HepG2 (cell line): ENCODE measurements around the gene GHR. TPM values are rescaled to one million over a fixed set of nuclear protein-coding genes. Genes with fewer than 3 reads are reported as not detected.

Source experiments
- ATAC-seq: fragments of 200-7000 bp; cut with Tn5 transposase; 3 replicates; pipeline ENCODE4 v1.9.1; 2020; ENCODE audit warnings: mild to moderate bottlenecking, moderate library complexity
- BruUV-seq: library from RNA; stranded (reverse); fragments of 400-500 nt; replicated peaks from 2 replicates; lab custom pipeline; 2021; lab: Mats Ljungman, UMichigan
- CTCF ChIA-PET: fragments of 300-600 bp; formaldehyde crosslinking; extraction: SDS; loops from one replicate; lab custom pipeline; 2021; ENCODE audit warnings: low total read pairs, inconsistent platforms, low intra/inter-chr PET ratio; lab: Yijun Ruan, JAX
- POLR2A ChIA-PET: fragments of 350-600 bp; sonication (Branson Sonifier 250); formaldehyde crosslinking; loops from one replicate; lab custom pipeline; 2020; ENCODE audit warnings: antibody characterized with exemption, inconsistent platforms; lab: Yijun Ruan, JAX
- DNase-seq: peaks from one replicate; pipeline ENCODE4 v3.0.0-alpha.2; 2015; ENCODE audit warnings: low spot score
- FAIRE-seq: peaks from 3 replicates; lab custom pipeline; 2011; peaks lifted over from hg19 to GRCh38; lab: Jason Lieb, UNC
- H2AFZ ChIP-seq: one replicate; pipeline ENCODE4 v1.6.1; 2011; ENCODE audit warnings: low read length, inconsistent platforms
- H3K27ac ChIP-seq: fragments of 300-600 bp; 3 replicates; pipeline ENCODE4 v1.8.0; 2011; ENCODE audit warnings: mixed run types, mild to moderate bottlenecking, mixed read lengths, low read length, inconsistent platforms; ENCODE audit not compliant: insufficient read depth; ENCODE audit errors: extremely low read length
- H3K27me3 ChIP-seq, 2 experiments: fragments of 200-600 bp in 1 of 2; 2 replicates in 1 of 2; 3 replicates in 1 of 2; pipeline versions ENCODE4 v1.6.0 to v1.8.0; 2011; ENCODE audit warnings: low read length in 2 of 2, mild to moderate bottlenecking in 2 of 2, moderate library complexity in 2 of 2, inconsistent platforms in 1 of 2; ENCODE audit not compliant: insufficient read depth in 2 of 2, control insufficient read depth in 1 of 2
- H3K36me3 ChIP-seq, 2 experiments: fragments of 200-600 bp in 1 of 2; replicated peaks in 1 of 2; 2 replicates in 1 of 2; 3 replicates in 1 of 2; pipeline versions ENCODE4 v1.5.1 to v1.8.0; 2011; ENCODE audit warnings: low read length in 2 of 2, inconsistent platforms in 1 of 2; ENCODE audit not compliant: insufficient read depth in 2 of 2, control insufficient read depth in 1 of 2
- H3K4me1 ChIP-seq: 2 replicates; pipeline ENCODE4 v1.5.1; 2012; ENCODE audit warnings: low read length, inconsistent platforms; ENCODE audit not compliant: insufficient read depth
- H3K4me2 ChIP-seq: 2 replicates; pipeline ENCODE4 v1.6.0; 2011; ENCODE audit warnings: low read depth, low read length, inconsistent platforms
- H3K4me3 ChIP-seq, 3 experiments: fragments of 200-600 bp in 1 of 3; sonication (generic), shearing (Covaris generic) in 1 of 3; replicated peaks in 1 of 3; 2 replicates each; pipeline ENCODE4 v1.5.1; 2011 to 2016; ENCODE audit warnings: low read length in 3 of 3, inconsistent platforms in 2 of 3, low read depth in 2 of 3, mild to moderate bottlenecking in 2 of 3, control low read depth in 1 of 3, mixed read lengths in 1 of 3; ENCODE audit not compliant: insufficient read depth in 1 of 3
- H3K79me2 ChIP-seq: one replicate; pipeline ENCODE4 v1.6.1; 2011; ENCODE audit warnings: low read length, inconsistent platforms; ENCODE audit not compliant: insufficient read depth
- H3K9ac ChIP-seq: 2 replicates; pipeline ENCODE4 v1.6.0; 2011; ENCODE audit warnings: mild to moderate bottlenecking, low read depth, low read length, inconsistent platforms; ENCODE audit not compliant: insufficient read depth
- H3K9me3 ChIP-seq: 2 replicates; pipeline ENCODE4 v1.5.1; 2012; ENCODE audit warnings: mild to moderate bottlenecking, low read length
- H4K20me1 ChIP-seq: 2 replicates; pipeline ENCODE4 v1.6.0; 2011; ENCODE audit warnings: inconsistent platforms, mild to moderate bottlenecking, low read length, moderate library complexity; ENCODE audit not compliant: insufficient read depth
- CENPT ChIP-seq: sonication (generic); formaldehyde crosslinking; IDR thresholded peaks from 2 replicates; pipeline ENCODE4 v1.8.0; 2022; ENCODE audit warnings: low read depth, mild to moderate bottlenecking, moderate library complexity, missing genetic modification reagents
- CHD2 ChIP-seq: IDR thresholded peaks from 2 replicates; pipeline ENCODE4 v1.6.1; 2011; ENCODE audit warnings: low read depth, low read length, improper control_type of control experiment
- HOXA9 ChIP-seq: sonication (generic); formaldehyde crosslinking; IDR thresholded peaks from 2 replicates; pipeline ENCODE4 v1.8.1; 2022; ENCODE audit warnings: missing genetic modification reagents, mild to moderate bottlenecking, moderate library complexity, borderline replicate concordance
- KAT7 ChIP-seq: IDR thresholded peaks from 2 replicates; pipeline ENCODE4 v1.6.1; 2018; ENCODE audit warnings: borderline replicate concordance, missing compliant biosample characterization
- KDM4B ChIP-seq: sonication (generic); formaldehyde crosslinking; IDR thresholded peaks from 2 replicates; pipeline ENCODE4 v1.4.0; 2020; ENCODE audit warnings: missing genetic modification reagents
- MAFG ChIP-seq: sonication (generic); formaldehyde crosslinking; IDR thresholded peaks from 2 replicates; pipeline ENCODE4 v1.5.1; 2020; ENCODE audit warnings: mild to moderate bottlenecking, missing genetic modification reagents
- NFE2L2 ChIP-seq: fragments of 150-350 bp; IDR thresholded peaks from 2 replicates; pipeline ENCODE4 v1.6.1; 2014; ENCODE audit warnings: low read length
- SCMH1 ChIP-seq: sonication (generic); formaldehyde crosslinking; IDR thresholded peaks from 2 replicates; pipeline ENCODE4 v1.9.0; 2021; ENCODE audit warnings: missing genetic modification reagents, mild to moderate bottlenecking, borderline replicate concordance
- SKIL ChIP-seq: sonication (generic); formaldehyde crosslinking; IDR thresholded peaks from 2 replicates; pipeline ENCODE4 v1.8.0; 2022; ENCODE audit warnings: missing genetic modification reagents, mild to moderate bottlenecking, moderate library complexity, borderline replicate concordance
- STAT6 ChIP-seq: sonication (generic); formaldehyde crosslinking; IDR thresholded peaks from 2 replicates; pipeline ENCODE4 v1.4.0; 2020; ENCODE audit warnings: missing genetic modification reagents, mild to moderate bottlenecking, borderline replicate concordance
- ZFP36 ChIP-seq: fragments of 150-350 bp; IDR thresholded peaks from 2 replicates; pipeline ENCODE4 v1.6.1; 2018; ENCODE audit warnings: borderline replicate concordance, low read length, low read depth; ENCODE audit not compliant: partially characterized antibody
- ZNF136 ChIP-seq: sonication (generic); formaldehyde crosslinking; IDR thresholded peaks from 2 replicates; pipeline ENCODE4 v1.8.1; 2022; ENCODE audit warnings: low read depth, mild to moderate bottlenecking, moderate library complexity, missing genetic modification reagents
- ZNF30 ChIP-seq: sonication (generic); formaldehyde crosslinking; IDR thresholded peaks from 2 replicates; pipeline ENCODE4 v1.5.0; 2020; ENCODE audit warnings: mild to moderate bottlenecking, missing genetic modification reagents
- ZNF362 ChIP-seq: sonication (generic); formaldehyde crosslinking; IDR thresholded peaks from 2 replicates; pipeline ENCODE4 v1.4.0; 2020; ENCODE audit warnings: missing genetic modification reagents, mild to moderate bottlenecking, borderline replicate concordance
- ZNF468 ChIP-seq: sonication (generic); formaldehyde crosslinking; IDR thresholded peaks from 2 replicates; pipeline ENCODE4 v1.8.0; 2022; ENCODE audit warnings: mild to moderate bottlenecking, moderate library complexity, missing genetic modification reagents
- ZNF512B ChIP-seq: sonication (generic); formaldehyde crosslinking; IDR thresholded peaks from 2 replicates; pipeline ENCODE4 v1.5.1; 2020; ENCODE audit warnings: missing genetic modification reagents, mild to moderate bottlenecking, borderline replicate concordance
- WGBS: methylation state at CpG from one replicate; pipeline ENCODE4 v1.1.6; 2017; ENCODE audit warnings: low lambda C conversion rate; 5-methylcytosine and 5-hydroxymethylcytosine counted together
- in situ Hi-C: cut with HindIII; loops from 2 replicates; pipeline ENCODE4 v1.10.0; 2017; ENCODE audit warnings: low pct_unique_long_range_greater_than_20kb; ENCODE audit not compliant: extremely low pct_ligation_motif_present
- intact Hi-C: fragments of 100-400 bp; cut with micrococcal nuclease; formaldehyde crosslinking; loops from one replicate; pipeline ENCODE4 v1.10.0; 2022; ENCODE audit not compliant: unreplicated experiment
- polyA plus RNA-seq, 8 experiments: library from polyadenylated mRNA; depleted of rRNA in 3 of 8; stranded (reverse) in 7 of 8; unstranded in 1 of 8; fragments of >200 nt; fragmentation: Illumina TruSeq in 4 of 8; extraction: Trizol in 4 of 8; gene quantifications; 2 replicates each; pipeline versions ENCODE4 v1.2.1 to v1.2.3, GENCODE V29; 2011 to 2016; ENCODE audit warnings: low read depth in 4 of 8, missing spikeins in 1 of 8, mixed read lengths in 1 of 8; ENCODE audit not compliant: insufficient read depth in 1 of 8
- total RNA-seq, 5 experiments: library from RNA; depleted of rRNA; stranded (reverse); fragments of >200 nt; fragmentation: Illumina TruSeq; extraction: Trizol; gene quantifications; 2 replicates each; pipeline ENCODE4 v1.2.3, GENCODE V29; 2016; ENCODE audit warnings: low read depth in 1 of 5

Gene GHR
- total and polyA plus RNA-seq, 2 of the 13 experiments (the other 11 are each of a cell fraction or from before 2014, with no cell fraction given): 0.07 TPM; not detected in 1

- H2AFZ ChIP-seq: no peak overlapping the region
- 88% methylated on average over 1 of the region's 1 CpG for WGBS
- in situ Hi-C loops (no loop called here), intact Hi-C loops (no loop called here)
- H3K27ac ChIP-seq: no peak overlapping the region
- CTCF ChIA-PET: no interaction called here
- H3K9ac ChIP-seq: no peak overlapping the region
- no peak overlapping the region for H3K4me3 ChIP-seq
- DNase-seq (no peak), FAIRE-seq (no peak), ATAC-seq (no peak)
- BruUV-seq: no TSS peak
- H3K36me3 ChIP-seq: no peaks in the 10 kb centered on the region
- no peaks in the 10 kb centered on the region for H3K9me3 ChIP-seq
- H4K20me1 ChIP-seq: no peaks in the 10 kb centered on the region
- H3K79me2 ChIP-seq: no peaks in the 10 kb centered on the region
- POLR2A ChIA-PET: no interaction called here
- 0 out of 5 replicates have a peak, but pooled peaks cover 0 to 1% of the 10 kb centered on the region in 2 experiments for H3K27me3 ChIP-seq
- peaks cover 27% of the 10 kb centered on the region for H3K4me1 ChIP-seq
- no peak overlapping the region for H3K4me2 ChIP-seq
- no peak for TF ChIP-seq STAT6 (CRISPR knock-in tag)
- no peak for TF ChIP-seq CHD2
- no peak for TF ChIP-seq NFE2L2
- no peak for TF ChIP-seq KDM4B (CRISPR knock-in tag)
- no peak for TF ChIP-seq SCMH1
- no peak for TF ChIP-seq CENPT (CRISPR knock-in tag)
- TF ChIP-seq ZNF362 (CRISPR knock-in tag): no peak
- TF ChIP-seq ZNF136: no peak
- TF ChIP-seq ZFP36: no peak
- TF ChIP-seq ZNF512B: no peak
- TF ChIP-seq MAFG: no peak
- TF ChIP-seq HOXA9 (CRISPR knock-in tag): no peak
- no peak for TF ChIP-seq ZNF468 (CRISPR knock-in tag)
- no peak for TF ChIP-seq SKIL
- no peak for TF ChIP-seq KAT7
- no peak for TF ChIP-seq ZNF30 (CRISPR knock-in tag)
Observed at GRCh38 chr5:42600441-42600840, 177.2 kb downstream of the GHR start.
